ELF-1 (cell line): ENCODE results near the gene DGKD.
"Not testable (repeated sequence)": the region's sequence is repeated elsewhere in the genome, so short reads cannot be mapped to it uniquely, and the experiment has no call there.

ENCODE experiments used
- DNase-seq: peaks from one replicate; pipeline ENCODE4 v3.0.0-alpha.2; 2016; ENCODE audit warnings: low read depth, low spot score

DGKD gene

DNA sequence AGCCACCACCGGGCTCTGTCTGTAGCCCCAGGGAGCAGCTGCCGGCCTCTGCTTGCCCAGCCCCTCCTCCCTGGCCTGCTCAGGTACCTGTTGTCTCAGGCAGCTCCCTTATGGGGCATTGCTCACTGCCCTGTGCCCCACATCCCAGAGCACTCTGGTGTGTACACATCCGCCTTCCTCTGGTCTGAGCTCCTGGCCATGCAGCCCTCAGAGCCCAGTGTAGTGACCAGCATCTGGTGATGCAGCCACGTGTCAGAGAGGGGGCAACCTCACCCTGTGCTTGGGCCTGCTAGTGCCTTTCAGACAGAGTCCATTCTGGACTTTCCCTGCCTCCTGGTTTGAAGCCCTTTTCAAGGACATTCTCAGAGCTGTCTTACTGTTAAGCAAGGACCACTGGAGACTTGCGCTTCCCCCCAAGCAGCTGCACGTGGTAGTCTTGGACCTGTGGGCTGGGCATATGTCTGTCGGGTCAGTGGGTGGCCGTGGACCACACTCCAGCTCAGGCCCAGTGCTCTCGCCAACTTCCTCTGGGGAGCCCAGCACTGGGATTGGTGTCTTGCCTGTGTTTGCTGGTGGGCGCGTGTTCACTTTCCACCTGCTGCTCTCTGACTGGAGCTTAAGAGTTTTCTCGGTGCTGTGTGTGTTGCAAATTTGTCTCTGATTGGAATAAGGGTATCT lies 30.7 kb downstream of the DGKD start:
- DNase-seq, result no peak

DNA sequence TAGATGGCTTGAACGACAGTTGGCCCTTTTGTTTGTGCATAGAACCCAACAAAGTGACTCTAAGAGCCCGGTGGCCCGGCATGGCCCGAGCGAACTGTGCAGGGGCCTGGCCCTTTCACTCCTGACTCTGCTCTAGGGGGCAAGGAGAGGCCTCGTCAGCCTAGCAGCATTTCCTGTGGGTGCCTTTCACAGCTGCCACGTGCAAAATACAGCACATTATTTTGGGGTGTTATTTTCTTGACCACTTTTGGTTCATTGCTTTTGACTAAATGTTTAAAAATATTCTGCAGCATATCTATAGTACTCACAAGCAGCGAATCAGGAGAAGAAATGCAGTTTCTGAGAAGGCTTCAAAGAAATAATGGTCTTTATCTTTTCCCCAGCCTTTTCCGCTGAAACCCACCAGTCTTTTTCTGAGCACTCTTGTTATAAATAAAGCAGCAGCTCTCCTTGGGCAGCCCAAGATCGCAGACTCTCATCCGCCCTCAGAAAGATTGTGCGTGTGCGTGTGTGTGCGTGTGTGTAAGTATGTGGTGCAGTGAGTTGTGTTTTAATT lies 31.3 kb downstream of the DGKD start:
- no peak for DNase-seq

DNA sequence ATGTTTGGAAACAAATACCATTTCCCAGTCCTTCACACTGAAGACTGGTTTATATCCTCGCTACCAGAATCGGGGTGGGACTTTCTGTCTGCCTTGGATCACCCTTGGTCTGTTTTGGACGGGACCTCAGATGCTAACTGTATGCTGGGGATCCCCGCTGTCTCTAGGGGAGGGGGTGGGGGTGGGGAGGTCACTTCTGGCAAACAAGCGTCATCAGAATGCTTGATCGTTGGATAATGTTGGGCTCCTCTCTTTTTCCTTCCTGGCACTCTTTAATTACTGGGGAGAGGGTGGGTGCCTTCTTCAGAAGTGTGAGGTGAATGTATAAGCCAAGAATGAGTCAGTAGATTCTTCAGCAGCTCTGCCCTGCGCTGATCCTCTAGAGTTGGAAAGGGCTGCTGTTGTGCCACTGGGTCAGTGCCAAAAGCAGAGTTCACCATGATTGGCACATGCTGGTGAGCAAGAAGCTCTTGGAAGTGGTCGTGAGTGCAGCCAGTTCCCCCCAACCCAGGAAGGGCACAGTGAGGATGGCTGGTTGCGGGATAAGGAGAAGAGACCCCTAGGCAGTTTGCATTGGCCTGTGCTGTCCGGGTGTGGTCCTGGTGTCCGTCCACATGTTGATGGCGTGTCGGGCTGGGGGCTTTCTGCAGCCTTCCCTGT lies 32.2 kb downstream of the DGKD start:
- no peak for DNase-seq

DNA sequence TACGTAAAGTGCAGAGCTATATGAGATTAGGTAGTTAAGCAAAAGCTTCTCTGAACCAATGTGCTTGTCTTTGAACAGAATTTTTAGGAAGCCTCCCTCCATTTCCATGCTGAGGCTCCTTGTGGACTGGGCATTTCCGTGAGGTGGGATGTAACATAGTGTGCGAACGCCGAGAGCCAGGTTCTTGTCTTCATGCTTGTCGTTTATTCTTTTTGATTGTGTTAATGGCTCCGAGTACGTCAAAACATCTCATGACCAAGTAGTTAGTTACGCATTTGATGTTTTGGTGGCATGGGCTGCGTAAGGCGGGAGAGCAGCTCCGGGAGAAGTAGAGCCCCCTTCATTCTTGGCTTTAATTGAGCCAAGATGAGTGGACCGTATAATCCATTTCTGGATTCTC lies 32.9 kb downstream of the DGKD start:
- no peak for DNase-seq

DNA sequence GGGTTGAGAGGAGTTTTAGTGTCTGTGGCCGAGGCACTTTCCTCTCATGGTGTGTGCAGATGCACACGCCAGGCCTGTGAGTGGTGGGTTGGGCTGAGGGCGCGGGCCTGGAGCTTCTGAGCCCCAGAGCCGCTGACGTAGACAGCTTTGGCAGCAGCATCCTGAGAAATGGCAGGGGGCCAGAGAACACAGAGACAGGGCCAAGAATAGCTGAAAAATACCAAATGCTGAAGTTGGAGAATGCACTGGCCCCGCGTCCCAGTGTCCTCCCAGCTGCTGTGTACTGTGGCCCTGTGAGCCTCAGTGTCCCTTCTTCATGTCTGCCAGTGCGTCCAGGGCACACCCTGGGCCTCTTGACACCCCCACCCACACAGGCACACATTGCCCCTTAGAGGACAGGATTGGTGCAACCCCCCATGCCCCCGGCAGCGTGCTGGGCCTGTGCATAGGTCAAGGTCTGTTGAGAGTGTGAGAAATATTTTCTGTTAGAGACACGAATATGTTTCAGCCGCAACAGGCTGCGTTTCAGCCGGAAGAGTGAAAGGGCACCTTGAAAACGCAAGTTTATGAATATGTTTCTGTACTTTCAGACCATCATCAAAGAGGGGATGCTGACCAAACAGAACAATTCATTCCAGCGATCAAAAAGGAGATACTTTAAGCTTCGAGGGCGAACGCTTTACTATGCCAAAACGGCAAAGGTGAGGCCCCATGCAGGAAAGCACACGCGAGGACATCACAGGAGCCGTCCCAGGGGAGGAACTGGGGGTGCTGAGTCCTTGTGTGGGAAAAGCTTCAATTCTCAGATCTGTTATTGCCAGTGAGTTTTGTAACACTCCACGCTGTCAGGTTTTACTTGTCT lies 33.6 kb downstream of the DGKD start:
- no peak for DNase-seq

DNA sequence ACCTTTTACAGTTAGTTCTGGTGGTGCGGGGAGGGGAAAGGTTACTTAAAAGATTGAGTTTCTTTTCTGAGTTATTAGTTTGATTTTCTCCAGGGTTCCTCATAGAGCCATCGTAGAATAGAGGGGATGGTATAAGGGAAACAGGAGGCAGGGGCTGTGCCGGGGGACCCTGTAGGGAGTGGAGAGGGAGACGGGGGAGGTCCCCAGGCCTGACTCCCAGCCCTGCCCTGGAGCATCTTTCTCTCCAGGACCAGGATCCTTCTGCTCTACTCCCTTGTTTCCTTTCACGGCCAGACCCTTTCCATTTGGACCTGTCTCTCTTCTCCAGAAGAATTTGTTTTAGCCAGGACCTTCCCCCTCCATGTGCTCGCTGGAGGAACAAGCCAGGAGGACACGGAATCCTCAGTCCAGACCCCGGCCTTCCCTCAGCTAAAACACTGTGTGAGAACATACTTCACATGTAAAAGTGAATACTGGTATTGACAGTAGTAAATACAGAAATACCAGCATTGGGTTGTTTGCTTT lies 35.4 kb downstream of the DGKD start:
- DNase-seq, result no peak

DNA sequence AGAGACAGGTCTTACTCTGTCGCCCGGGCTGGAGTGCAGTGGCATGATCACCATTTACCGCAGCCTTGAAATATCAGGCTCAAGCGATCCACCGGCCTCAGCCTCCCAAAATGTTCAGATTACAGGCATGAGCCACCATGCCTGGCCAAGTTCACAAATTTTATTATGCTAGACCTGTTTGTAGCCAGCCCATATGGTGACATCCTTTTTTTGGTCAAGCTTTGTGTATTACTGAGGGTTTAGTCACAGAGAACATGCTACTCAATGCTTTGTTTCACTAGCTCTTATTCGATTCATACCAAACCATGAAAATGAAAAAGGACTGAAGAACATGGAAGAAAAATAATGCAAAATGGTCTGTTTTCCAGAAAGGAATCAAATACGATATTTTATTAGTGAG lies 41.4 kb downstream of the DGKD start:
- no peak for DNase-seq

DNA sequence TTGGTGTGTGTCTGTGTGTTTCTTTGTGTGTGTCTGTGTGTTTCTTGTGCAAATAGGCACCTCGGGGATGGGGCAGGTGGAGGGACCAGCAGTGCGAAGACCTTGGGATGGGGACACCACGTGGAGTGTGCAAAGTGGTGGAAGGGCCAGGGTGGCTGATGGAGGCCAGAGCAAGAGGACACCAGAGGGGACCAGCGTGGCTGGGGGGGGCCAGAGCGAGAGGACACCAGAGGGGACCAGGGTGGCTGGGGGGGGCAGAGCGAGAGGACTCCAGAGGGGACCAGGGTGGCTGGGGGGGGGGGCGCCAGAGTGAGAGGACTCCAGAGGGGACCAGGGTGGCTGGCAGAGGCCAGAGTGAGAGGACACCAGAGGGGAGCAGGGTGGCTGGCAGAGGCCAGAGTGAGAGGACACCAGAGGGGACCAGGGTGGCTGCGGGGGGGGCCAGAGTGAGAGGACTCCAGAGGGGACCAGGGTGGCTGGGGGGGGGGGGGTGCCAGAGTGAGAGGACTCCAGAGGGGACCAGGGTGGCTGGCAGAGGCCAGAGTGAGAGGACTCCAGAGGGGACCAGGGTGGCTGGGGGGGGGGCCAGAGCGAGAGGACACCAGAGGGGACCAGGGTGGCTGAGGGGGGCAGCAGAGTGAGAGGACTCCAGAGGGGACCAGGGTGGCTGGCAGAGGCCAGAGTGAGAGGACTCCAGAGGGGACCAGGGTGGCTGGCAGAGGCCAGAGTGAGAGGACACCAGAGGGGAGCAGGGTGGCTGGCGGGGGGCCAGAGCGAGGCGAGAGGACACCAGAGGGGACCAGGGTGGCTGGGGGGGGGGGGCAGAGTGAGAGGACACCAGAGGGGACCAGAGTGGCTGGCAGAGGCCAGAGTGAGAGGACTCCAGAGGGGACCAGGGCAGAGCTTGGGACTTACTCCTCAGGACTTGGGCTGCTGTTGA lies 42.7 kb downstream of the DGKD start:
- DNase-seq, result not testable (repeated sequence)

DNA sequence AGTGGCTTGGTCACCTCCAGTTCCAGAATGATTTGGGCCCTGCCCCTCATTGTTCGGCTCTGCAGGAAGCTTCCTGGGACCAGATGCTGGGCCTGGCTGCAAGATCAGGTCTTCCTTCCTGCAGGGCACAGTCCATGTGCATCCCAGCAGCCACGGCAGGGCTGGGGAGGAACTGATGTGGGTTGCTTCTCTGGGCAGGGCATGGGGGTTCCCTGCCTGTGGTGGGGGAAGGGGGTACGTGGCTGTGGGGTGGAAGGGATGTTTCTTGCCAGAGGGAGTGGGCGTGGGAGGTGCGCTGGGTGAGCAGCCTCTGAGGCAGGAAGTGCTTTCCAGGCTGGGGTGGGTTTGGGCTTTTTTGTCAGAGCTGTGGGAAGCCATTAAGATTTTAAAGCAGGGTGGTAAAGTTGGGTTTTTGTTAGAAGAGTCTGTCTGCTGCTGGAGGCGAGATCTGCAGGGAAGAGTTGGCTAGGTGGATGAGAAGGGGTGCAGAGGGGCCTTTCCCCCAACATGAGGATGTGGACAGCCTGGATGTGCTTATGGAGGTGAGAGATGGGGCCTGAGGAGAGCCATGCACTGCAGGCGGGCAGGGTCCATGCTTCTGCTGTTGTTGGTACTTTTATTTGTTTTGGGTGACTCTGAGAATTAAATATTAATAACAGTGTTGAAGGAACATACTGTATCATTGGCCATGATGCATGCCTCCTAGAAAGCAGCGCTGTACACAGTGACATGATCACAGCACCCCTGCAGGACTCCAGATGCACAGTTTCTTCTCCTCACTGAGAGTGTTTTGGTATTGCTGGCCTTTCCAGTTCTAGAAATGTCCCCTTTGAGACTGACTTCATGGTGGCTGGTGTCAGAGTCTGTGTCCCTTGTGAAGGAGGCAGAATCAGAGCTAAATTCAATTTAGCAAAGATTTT lies 45.3 kb downstream of the DGKD start:
- no peak for DNase-seq

DNA sequence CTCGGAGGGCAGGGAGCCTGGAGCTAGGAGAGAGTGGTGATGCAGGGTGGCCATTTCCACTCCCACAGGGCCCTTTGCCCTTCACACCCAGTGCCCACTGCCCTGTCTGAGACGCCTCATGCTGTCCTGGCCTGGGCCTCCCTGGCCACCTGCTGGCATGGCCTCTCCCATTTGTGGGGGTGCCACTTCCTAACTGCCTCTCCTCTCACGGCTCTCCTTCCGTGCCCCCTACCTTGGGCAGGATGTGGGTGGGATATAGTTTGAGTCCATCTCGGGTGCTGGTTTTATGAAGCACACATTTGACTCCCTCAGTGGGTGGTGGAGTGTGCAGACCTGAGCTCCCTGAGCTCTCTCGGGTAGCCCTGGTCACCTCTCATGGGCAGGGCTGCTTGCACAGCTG lies 46.0 kb downstream of the DGKD start:
- no peak for DNase-seq

DNA sequence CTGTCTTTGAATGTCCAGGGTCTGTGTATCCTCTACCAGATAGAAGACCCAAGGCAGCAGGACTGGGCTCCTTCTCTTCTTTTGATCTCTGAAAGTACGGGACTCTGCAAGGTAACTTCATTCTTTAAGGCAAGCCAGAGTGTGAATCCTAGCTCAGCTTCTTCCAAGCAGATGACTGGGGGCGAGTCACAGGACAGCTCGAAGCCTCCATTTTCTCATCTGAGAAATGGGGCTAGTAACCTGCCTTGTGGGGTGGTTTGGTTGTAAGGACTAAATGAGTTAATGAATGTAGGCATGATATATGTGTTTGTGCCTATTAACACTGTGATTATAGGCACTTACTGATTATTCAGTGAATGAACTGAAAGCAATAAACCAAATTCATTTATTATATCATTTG lies 46.7 kb downstream of the DGKD start:
- no peak for DNase-seq

DNA sequence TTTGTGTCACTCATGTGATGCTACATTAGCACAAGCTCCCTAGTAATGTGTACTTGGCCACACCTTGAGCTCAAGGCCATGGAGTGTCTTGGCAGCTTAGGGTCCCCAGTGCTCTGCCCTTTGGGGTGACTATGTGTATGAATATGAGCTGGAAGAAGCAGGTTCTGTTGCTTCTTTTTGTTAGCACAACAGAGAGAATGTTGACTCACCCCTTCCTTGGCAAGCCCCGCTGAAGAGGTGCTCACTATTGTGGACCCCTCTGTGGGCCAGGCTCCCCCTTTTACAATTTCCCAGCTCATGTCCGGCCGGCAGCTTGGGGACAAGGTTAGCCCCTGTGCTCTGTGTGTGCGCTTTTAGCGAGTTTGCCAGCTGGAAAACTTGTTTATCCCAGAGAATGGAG lies 48.1 kb downstream of the DGKD start:
- DNase-seq, result no peak

DNA sequence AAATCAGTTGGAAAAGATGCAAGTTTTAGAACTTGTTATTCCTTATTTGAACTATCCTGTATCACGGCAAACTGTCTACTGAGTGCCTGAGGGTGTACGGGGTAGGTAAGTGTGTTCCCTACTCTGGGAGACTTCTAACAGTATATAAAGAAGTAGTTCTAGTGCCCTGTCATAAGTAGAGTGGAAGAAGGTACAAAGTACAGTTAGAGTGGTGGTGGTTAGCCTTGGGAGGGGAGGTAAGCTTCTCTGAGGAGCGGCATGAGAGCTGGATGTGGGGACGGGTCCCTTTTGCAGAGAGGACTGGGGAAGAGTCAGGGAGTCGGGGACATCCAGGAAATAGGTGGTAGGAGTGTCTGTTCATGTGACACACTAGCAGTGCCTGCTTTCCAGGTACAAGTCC lies 48.5 kb downstream of the DGKD start:
- no peak for DNase-seq

DNA sequence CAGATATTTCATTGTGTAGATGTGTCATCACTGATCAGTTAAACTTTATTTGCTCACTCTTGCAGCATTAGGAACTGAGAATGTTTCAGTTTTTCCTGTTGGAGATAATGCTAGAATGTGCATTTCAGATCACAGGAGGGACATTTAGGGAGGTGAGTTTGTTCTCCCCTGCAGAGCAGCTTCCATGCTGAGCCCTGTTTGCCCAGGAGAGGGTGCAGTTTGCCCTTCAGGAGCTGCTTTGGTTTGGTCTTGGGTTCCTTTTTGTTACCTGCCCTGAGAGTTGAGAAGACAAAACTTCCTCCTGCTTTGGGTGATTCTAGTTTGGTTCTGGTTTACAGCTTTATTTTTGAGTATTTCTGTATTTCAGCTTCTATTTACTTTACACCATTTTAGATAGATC lies 49.9 kb downstream of the DGKD start:
- peak; percentile 59 for DNase-seq

DNA sequence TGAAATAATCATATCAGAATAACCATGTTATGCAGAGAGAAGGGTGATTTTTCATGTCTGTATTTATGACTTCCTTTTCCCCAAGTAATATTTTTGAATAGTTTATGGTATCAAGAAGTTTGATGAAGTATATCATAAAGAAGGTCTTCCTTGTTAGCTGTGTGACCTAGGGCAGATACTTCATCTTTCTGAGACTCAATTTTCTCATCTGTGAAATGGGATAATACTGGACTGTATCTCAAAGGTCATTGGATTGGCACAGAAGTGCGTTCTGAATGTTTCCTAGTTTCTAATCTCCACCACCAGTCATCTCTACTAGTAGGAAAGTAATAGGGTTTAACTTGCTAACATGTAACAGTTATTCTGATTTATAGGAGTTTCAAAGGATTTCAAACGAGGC lies 52.6 kb downstream of the DGKD start:
- no peak for DNase-seq

DNA sequence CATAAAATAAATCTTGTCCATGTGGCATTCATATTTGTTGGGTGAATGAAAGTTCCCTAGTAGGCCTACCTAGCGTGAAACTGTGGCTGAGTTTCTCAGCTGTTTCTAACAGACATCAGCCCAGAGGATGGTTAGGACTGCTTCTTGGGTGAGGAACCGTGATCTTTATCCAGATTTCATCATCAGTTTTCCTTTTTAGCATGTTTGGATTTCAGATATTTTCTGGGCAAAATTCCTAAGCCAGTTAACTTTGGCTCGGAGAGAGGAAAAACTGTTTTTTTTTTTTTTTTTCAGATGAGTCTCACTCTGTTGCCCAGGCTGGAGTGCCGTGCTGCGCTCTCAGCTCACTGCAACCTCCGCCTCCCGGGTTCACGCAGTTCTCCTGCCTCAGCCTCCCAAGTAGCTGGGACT lies 53.5 kb downstream of the DGKD start:
- DNase-seq, result no peak

DNA sequence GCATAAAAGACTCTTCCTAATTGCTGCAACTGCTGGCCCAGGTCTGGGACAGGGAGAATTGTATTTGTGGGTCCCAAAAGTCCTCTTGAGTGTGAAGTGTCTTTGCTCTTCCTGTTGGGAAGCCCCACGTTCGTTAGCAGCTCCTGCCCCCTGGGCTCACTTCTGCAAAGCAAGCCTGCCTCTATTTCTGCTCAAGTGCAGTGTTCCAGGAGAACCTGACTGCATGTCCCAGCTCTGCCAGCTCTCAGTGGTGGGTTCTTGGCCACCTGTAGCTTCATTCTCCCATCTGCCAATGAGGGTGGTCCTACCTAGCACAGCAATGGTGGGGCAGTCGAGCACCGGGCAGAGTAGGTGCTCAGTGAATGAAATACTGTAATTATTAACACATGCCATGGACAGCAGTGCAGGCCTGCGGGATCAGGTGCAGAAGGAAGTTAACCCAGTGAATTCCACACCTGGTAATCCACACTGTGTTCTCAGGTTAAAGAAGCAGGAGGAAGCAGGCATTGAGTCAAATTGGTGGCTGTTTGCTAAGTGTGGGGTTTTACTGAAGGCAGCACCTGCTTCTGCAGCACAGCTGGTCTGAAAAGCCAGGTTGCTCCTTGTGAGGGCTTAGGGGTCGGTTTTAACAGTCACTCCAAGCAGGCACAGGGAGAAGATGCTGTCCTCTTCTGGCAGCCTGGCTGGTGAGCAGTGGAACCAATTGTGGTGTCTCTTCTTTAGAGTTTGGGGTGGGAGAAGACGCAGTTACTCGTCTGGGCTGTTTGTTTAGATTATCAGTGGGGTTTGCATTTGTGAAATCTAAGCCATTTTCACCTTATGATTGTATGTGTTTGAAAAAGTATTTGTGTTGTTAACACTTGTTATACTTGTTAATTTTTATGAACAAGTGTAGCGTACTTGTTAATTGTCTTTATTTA lies 54.3 kb downstream of the DGKD start:
- DNase-seq, result no peak

DNA sequence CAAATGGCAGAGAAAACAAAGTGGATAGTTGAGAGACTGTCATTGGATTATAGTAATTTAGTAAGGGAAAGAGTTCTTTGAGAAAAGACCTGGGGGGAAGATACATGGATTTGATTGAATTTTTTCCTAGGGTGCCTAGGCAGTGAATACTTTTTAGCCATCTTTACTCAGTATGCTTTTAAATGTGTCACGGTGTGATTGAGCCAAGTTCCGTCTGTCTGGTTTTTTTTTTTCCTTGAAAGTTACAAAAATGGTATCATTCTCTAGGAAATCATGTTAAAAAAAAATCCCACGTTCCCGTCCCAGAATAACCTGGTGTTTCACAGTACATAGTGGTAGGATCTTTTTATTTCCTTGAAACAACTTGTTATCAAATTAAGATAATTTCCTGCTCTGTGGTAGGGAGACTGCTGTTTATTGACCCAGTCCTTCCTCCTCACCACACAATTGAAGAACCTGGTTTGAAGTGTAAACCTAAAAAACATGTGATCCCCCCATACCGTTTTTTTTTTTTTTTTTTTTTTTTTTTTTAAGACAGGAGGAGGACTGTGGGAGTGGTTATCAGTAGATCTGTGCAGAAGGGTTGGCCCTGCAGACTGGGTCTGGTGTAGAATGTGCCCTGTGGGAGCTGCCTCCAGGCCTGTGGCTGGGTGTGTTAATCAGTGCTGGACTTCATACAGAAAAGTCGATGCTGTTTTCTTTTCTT lies 55.1 kb downstream of the DGKD start:
- DNase-seq, result no peak
